Measurements from ENCODE around the gene LGI2. TPM values are rescaled to one million over a fixed set of nuclear protein-coding genes. Genes with fewer than 3 reads are reported as not detected.

LGI2 gene
- total and polyA plus RNA-seq, 9 of the 15 experiments (the other 6 are each of a cell fraction or from before 2014, with no cell fraction given) = 0.03 to 0.07 TPM; not detected in 7

DNA sequence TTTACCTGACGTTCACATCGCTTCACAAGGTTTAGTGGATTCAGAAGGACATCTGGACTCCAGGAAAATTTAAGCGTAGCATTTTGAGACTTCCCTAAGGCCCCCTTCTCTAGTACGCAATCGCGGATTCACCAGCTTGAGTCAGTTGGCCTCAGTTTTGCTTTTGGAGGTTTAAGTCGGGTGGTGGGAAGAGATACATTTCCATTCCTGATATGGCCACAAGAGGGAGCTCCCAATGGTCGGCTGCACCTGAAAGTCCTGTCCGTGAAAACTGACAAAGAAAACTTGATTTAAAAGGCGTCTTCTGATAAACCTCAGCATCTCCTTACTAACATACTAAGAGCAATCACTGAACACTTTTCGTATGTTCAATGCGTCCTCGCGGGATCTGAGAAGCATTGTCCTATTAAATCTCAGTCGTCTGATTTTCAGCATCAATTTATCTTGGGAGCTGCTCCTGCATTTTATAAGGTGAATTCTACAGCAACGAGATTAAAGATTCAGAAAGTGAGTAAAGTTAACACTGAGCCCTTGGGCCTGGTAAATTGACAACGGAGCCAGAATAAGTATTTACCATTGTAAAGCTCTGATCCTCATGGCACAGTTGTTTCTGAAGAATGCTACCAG is 50.6 kb downstream of the LGI2 start (continued):
- TF ChIP-seq REST (IDR thresholded peaks at IDR 0.05; ENCODE audit: borderline replicate concordance) = peak; percentile 57; the same call in 1 of the 2 replicates
- TF ChIP-seq REST (CRISPR knock-in tag; IDR thresholded peaks at IDR 0.05; ENCODE audit: low read depth) = no peak
- no peak for TF ChIP-seq XRCC5 (IDR thresholded peaks at IDR 0.05; ENCODE audit: low read depth, low read length)
- no peak for TF ChIP-seq FOSL1 (tag; conservative IDR thresholded peaks at IDR 0.05)
- TF ChIP-seq, protein P1, sequence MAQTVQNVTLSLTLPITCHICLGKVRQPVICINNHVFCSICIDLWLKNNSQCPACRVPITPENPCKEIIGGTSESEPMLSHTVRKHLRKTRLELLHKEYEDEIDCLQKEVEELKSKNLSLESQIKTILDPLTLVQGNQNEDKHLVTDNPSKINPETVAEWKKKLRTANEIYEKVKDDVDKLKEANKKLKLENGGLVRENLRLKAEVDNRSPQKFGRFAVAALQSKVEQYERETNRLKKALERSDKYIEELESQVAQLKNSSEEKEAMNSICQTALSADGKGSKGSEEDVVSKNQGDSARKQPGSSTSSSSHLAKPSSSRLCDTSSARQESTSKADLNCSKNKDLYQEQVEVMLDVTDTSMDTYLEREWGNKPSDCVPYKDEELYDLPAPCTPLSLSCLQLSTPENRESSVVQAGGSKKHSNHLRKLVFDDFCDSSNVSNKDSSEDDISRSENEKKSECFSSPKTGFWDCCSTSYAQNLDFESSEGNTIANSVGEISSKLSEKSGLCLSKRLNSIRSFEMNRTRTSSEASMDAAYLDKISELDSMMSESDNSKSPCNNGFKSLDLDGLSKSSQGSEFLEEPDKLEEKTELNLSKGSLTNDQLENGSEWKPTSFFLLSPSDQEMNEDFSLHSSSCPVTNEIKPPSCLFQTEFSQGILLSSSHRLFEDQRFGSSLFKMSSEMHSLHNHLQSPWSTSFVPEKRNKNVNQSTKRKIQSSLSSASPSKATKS (CRISPR knock-in tag; IDR thresholded peaks at IDR 0.05) = no peak
- no peak for TF ChIP-seq DLX4 (CRISPR knock-in tag; IDR thresholded peaks at IDR 0.05)
- TF ChIP-seq TFAM (CRISPR knock-in tag; conservative IDR thresholded peaks at IDR 0.05) = no peak
- TF ChIP-seq GTF2A2 (tag; IDR thresholded peaks at IDR 0.05) = no peak
- no peak for TF ChIP-seq ARID2 (IDR thresholded peaks at IDR 0.05)
- TF ChIP-seq, protein P2, sequence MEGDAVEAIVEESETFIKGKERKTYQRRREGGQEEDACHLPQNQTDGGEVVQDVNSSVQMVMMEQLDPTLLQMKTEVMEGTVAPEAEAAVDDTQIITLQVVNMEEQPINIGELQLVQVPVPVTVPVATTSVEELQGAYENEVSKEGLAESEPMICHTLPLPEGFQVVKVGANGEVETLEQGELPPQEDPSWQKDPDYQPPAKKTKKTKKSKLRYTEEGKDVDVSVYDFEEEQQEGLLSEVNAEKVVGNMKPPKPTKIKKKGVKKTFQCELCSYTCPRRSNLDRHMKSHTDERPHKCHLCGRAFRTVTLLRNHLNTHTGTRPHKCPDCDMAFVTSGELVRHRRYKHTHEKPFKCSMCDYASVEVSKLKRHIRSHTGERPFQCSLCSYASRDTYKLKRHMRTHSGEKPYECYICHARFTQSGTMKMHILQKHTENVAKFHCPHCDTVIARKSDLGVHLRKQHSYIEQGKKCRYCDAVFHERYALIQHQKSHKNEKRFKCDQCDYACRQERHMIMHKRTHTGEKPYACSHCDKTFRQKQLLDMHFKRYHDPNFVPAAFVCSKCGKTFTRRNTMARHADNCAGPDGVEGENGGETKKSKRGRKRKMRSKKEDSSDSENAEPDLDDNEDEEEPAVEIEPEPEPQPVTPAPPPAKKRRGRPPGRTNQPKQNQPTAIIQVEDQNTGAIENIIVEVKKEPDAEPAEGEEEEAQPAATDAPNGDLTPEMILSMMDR (IDR thresholded peaks at IDR 0.05 in 2 of 3, conservative IDR thresholded peaks at IDR 0.05 in 1 of 3; ENCODE audit: insufficient read depth in 2 of 3, low read depth in 1 of 3, low read length in 3 of 3) = peak; percentile 80 to 81 (median 80)
- TF ChIP-seq THRAP3 (IDR thresholded peaks at IDR 0.05; ENCODE audit: borderline replicate concordance) = no peak
- TF ChIP-seq MXD1 (CRISPR knock-in tag; IDR thresholded peaks at IDR 0.05; ENCODE audit: borderline replicate concordance, poor library complexity, severe bottlenecking) = no peak
- no peak for TF ChIP-seq PCBP2 (IDR thresholded peaks at IDR 0.05; ENCODE audit: low read depth, low read length, poor library complexity, severe bottlenecking)
- no peak for TF ChIP-seq MEF2D (tag; conservative IDR thresholded peaks at IDR 0.05; ENCODE audit: low read depth)
